GM21825 (cell line): Measurements from ENCODE around the gene TRHDE.

Experiments used
- ATAC-seq: cut with Tn5 transposase; IDR thresholded peaks from one replicate; pipeline ENCODE4 v1.9.1; 2021; ENCODE audit warnings: mild to moderate bottlenecking, moderate library complexity; ENCODE audit not compliant: unreplicated experiment

The TRHDE gene

DNA sequence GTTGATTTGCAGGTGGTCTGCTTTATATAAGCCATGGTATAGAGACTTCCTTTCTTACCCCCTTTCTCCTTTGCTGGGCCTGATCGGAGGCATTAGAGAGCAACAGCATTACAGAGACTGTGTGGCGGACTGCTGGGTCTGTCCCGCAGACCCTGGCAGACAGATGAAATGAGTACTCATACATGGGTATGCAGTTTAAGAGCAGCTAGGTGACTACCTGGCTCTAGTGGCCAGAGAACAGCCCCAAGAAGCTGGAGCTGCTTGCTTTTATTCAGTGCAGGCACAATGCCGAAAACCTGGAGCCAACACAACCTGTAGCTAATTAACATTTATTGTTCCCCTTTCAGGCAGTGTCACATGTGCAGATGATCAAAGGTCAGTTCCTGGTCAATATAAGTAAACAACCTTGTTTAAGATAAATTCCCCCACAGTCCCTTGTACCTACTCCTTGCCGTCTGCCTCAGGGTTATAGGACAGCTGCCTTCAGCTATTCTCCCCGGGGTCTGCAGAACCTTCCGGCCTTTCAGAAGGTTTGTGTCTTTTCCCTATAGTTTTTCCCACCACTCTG is 160.0 kb downstream of the TRHDE start:
- ATAC-seq, result no peak

GRCh38 chr12:72433298-72433697 is 161.1 kb downstream of the TRHDE start:
- no peak for ATAC-seq

- ATAC-seq, result no peak
These were observed 162.8 kb downstream of the TRHDE start for GRCh38 chr12:72434999-72435398.

GRCh38 chr12:72442217-72442616 is 170.0 kb downstream of the TRHDE start:
- ATAC-seq, result no peak

- ATAC-seq, result no peak
These were observed 172.0 kb downstream of the TRHDE start for GRCh38 chr12:72444125-72444524.

- no peak for ATAC-seq
These were observed 172.4 kb downstream of the TRHDE start for GRCh38 chr12:72444566-72444965.

GRCh38 chr12:72448089-72448488 is 175.9 kb downstream of the TRHDE start:
- no peak for ATAC-seq

- no peak for ATAC-seq
These were observed 176.6 kb downstream of the TRHDE start for GRCh38 chr12:72448805-72449204.

- ATAC-seq, result no peak
These were observed 180.9 kb downstream of the TRHDE start for GRCh38 chr12:72453066-72453465.

DNA sequence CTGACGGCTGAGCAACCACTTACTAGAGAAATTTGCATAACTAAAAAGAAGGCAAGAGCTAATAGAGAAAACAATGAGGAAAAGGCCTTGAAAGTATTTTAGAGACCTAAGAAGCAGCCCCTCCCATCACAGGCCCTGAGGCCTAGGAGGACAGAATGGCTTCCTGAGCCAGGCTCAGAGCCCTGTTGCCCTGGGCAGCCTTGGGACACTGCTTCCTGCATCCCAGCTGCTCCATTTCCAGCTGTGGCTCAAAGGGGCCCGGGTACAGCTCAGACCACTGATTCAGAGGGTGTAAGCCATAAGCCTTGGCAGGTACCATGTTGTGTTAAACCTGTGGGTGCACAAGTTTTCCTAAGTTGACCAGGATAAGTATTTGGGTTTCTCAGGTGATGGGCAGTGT is 181.4 kb downstream of the TRHDE start:
- ATAC-seq, result no peak

GRCh38 chr12:72464471-72464870 is 192.3 kb downstream of the TRHDE start:
- ATAC-seq, result no peak

GRCh38 chr12:72465155-72465554 is 193.0 kb downstream of the TRHDE start:
- no peak for ATAC-seq

DNA sequence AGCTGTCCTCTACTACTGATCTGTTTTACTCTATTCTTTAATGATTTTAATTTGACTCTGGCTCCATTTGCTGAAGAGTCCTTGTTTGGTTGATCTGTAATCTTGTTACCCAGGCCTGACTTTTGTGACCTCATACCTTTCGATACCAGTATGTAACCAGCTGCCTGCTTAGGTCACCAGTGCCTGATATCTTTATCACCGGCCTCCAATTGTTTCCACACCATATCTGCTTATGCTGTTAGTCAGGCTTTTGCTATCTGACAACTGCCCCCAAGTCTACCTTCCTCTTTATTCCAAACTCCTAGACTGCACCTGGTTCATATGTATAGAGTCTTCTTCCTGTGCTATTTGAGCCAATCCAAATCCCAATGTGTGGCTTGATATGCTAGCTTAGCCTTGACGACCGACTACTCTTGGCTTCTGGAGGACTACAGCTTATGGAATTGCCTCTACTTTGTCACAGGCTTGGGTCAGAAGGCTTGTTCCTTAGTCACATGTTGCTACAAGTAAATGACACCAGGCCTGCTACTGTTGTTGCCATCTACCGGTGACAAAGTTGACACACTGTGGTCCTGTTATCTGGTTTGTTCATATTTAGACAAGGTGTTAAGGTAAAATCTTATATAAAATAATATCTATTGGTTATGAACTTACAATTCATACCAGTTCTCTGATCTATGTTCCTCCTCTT is 193.9 kb downstream of the TRHDE start:
- no peak for ATAC-seq

- no peak for ATAC-seq
These were observed 195.8 kb downstream of the TRHDE start for GRCh38 chr12:72467985-72468384.

- no peak for ATAC-seq
These were observed 196.3 kb downstream of the TRHDE start for GRCh38 chr12:72468505-72468904.

GRCh38 chr12:72471806-72472205 is 199.6 kb downstream of the TRHDE start:
- ATAC-seq, result no peak

DNA sequence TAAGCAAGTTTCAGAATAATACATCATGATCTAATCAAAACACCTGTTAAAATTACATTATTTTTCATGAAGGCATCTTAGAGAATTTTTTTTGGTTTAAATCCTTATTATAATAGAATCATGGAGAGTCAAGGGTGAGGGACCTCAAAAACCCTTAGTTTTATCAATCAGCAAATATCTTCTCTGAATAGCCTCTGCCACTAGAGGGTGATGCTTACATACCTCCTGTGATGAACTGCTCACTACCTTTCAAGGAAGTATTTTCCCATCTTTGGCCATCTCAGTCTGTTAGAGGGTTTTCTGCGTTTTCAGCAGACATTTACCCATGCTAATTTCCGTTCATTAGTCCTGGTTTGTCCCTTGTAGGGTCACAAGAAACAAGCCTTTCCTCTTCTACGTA is 200.2 kb downstream of the TRHDE start:
- no peak for ATAC-seq

- ATAC-seq, result no peak
These were observed 204.1 kb downstream of the TRHDE start for GRCh38 chr12:72476301-72476700.

GRCh38 chr12:72485017-72485701 is 213.0 kb downstream of the TRHDE start:
- no peak for ATAC-seq

DNA sequence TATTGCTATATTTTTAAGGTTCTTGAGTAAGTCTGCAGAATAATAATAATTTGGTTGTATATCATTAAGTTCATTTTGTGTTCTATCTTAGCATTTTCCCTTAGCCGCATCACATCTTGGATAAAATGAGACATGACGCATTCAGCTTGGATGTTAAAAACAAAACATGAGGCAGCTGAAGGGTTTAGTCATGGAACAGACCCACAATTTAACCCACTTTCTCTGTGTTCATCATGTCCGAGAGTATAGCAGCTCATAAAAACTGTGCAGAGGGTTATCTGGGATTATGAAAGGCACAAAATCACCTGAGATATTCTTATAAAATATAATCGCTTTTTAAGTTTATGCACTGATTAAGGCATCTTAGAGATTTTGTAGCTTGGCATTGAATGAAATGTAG is 219.3 kb downstream of the TRHDE start:
- ATAC-seq, result no peak

DNA sequence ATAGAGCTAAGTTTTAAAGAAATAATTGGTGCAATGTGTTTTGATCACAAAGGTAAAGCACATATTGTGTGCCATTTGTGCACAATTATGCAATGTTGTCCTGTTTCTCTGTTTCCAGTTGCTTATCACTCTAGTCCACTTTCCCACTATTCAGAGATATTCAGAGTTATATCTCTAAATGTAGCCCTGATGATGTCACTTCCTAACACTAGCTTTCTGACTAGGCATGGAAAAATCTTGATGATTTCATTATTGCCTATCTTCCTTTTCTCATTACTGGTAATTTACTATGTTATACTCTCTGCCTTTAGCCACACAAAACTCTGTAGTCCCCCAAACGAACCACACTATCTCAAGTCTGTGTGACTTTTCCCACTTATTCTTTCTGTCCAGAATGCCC is 221.2 kb downstream of the TRHDE start:
- ATAC-seq, result no peak

GRCh38 chr12:72498354-72498753 is 226.2 kb downstream of the TRHDE start:
- ATAC-seq, result no peak
